ENCODE measurements around the gene UNC13B.

UNC13B gene

DNA sequence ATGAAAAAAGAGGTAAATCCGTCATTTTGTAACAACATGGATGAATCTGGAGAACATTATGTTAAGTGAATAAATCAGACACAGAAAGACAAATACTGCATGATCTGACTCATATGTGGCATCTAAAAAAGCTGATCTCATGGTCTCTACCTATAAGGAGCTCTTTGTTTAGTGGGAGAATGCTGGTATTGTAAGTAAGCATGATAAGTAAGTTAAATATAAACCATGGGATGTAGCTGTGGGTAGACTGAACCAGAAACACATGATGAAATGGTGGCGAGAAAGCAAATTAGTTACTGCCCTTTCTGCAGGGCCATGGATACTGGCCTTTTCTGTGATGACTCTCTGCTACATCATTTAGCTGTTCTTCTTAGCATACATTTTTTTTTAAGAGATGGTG is 261.7 kb downstream of the UNC13B start:
- DNase-seq (ENCODE audit: low spot score), result no peak
- TF ChIP-seq, protein P1, sequence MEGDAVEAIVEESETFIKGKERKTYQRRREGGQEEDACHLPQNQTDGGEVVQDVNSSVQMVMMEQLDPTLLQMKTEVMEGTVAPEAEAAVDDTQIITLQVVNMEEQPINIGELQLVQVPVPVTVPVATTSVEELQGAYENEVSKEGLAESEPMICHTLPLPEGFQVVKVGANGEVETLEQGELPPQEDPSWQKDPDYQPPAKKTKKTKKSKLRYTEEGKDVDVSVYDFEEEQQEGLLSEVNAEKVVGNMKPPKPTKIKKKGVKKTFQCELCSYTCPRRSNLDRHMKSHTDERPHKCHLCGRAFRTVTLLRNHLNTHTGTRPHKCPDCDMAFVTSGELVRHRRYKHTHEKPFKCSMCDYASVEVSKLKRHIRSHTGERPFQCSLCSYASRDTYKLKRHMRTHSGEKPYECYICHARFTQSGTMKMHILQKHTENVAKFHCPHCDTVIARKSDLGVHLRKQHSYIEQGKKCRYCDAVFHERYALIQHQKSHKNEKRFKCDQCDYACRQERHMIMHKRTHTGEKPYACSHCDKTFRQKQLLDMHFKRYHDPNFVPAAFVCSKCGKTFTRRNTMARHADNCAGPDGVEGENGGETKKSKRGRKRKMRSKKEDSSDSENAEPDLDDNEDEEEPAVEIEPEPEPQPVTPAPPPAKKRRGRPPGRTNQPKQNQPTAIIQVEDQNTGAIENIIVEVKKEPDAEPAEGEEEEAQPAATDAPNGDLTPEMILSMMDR (IDR thresholded peaks at IDR 0.05; ENCODE audit: extremely low read depth, missing control alignments), result no peak

DNA sequence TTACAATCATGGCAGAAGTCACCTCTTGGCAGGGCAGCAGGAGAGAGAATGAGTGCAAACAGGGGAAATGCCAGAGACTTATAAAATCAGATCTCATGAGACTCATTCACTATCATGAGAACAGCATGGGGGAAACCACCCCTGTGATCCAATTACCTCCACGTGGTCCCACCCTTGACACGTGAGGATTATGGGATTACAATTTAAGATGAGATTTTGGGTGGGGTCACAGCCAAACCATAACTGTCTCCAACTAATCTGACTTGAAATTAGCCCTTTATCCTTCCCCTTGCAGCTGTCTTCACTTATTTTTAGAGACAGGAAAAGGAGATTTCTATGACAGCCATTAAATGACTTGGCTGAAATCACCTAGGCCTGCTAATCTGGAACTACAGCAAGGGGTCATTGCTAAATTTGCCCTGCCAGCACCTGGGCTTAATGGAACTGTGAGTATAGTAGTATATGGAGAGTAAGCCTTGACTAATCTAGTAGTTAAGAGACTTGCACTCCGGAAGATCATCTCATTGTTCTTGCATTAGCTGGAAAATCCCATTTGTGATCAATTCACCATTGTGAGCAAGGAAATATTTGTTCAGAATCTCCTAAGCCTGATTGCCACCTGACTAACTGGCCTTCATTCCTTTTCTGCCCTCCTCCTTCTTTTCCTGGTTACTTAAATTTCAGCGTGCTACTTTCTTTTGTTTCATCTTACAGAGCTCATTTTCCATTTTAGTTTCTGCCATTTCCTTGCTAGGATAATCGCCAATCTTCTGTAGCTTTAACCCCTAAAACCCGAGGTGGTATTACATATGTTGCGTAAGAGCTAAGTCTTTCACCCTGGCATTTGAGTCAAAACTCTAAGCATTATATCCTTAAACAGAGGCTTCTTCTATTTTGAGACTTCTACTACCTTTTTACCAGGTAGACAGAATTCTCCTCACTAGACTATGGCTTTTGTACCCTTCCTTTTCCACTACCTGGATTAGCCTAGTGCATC is 262.8 kb downstream of the UNC13B start:
- DNase-seq (ENCODE audit: low spot score), result no peak
- TF ChIP-seq, protein P1 (IDR thresholded peaks at IDR 0.05; ENCODE audit: extremely low read depth, missing control alignments), result no peak

DNA sequence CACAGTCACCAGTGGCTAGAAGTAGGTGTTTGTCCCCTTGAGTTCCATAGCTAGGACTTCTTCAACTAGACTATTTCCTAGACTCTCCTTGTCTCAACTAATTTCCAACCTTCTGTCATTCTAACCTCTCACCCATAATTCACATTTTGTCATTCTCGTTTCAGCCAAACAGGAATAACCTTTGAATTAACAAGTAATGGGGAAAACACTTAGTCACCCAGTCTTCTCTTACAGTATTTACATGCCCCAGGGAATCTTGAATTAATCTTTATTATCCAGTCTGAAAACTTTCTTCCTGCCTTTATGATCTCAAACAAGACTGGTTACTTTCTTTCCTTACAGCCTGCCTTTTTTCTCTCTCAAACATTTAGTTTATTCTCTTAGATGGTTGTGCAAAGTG is 264.8 kb downstream of the UNC13B start:
- no peak for DNase-seq (ENCODE audit: low spot score)
- TF ChIP-seq, protein P1 (IDR thresholded peaks at IDR 0.05; ENCODE audit: extremely low read depth, missing control alignments), result no peak

DNA sequence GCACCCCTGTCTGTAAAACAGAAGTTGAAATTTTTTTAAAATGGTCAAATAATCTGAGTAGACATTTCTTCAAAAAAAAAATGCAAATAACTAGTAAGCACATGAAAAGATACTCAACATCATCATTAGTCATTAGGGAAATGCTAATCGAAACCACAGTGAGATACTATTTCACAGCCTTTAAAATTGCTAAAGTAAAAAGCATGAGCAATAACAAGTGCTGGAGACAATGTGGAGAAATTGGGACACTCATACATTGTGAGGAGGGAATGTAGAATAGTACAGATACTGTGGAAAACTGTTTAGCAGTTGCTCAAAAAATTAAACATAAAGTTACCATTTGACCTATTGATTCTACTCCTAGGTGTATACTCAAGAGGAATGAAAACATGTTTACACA is 269.7 kb downstream of the UNC13B start:
- no peak for DNase-seq (ENCODE audit: low spot score)
- TF ChIP-seq, protein P1 (IDR thresholded peaks at IDR 0.05; ENCODE audit: extremely low read depth, missing control alignments), result no peak

DNA sequence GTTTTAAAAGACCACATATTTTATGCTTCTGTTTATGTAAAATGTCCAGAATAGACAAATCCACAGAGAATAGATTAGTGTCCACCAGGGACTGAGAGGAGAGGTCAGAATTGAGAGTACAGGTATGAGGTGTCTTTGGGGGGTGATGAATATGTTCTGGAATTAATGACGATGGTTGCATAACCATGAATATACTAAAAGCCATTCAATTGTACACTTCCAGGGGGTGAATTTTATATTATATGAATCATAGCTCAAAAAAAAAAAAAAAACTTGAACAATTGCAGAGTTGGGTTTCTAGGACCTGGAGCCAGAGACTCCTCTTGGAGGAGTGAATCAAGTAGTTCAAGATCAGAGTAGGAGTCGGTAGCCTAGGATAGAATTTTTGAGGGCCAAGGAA is 270.3 kb downstream of the UNC13B start:
- TF ChIP-seq, protein P1 (IDR thresholded peaks at IDR 0.05; ENCODE audit: extremely low read depth, missing control alignments), result no peak
- DNase-seq (ENCODE audit: low spot score), result no peak

DNA sequence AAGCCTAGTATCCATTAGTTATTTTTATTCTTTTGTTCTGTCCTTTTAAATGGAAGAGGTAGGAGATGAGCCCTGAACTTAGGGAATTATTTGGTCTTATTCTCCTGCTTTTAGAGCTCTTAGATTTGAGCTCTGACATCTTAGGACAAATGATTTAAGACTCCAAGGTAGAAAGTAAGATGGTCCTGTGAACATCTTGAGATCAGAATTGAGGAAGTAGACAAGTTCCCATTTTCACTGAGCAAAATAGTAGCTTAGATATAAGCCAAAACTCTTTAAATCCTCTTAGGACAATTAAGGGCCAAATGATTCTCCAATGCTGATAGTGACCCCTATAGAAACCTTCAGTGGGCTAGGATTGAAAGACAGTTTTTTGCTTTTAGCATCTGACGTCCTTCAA is 275.1 kb downstream of the UNC13B start:
- no peak for DNase-seq (ENCODE audit: low spot score)

DNA sequence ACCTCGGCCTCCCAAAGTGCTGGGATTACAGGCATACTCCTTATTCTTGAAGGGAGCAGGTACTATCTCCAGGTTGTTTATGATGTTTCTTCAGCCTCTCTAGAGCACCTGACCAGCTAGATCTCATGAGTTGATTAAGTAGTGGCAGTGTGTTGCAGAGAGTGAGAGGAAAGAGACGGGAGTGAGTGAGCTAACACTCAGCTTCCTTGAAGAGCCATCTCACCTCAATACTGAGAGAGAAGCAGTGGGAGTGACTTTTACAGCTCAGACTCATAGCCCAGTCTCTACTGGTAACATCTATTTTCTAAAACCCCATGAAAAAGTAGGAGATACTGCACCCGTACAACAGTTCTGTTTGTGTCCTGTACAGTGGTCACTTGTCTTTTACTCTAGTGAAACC is 284.2 kb downstream of the UNC13B start:
- TF ChIP-seq, protein P1 (IDR thresholded peaks at IDR 0.05; ENCODE audit: extremely low read depth, missing control alignments), result no peak

More for the DNA sequence above, 275.1 kb downstream of the UNC13B start:
- TF ChIP-seq, protein P1 (IDR thresholded peaks at IDR 0.05; ENCODE audit: extremely low read depth, missing control alignments), result no peak

More for the DNA sequence above, 284.2 kb downstream of the UNC13B start:
- no peak for DNase-seq (ENCODE audit: low spot score)

Measured in GM20000 (cell line).